Activated CD4-positive, alpha-beta T cell treated with anti-CD3 and anti-CD28 coated beads, Interleukin-2, amount 10 ng/mL, durations not matched to agents 7 days and 5 days (primary cell): Measurements from ENCODE around the gene KATNAL1. TPM values are rescaled to one million over a fixed set of nuclear protein-coding genes. Genes with fewer than 3 reads are reported as not detected.

Source experiments
- CTCF ChIA-PET: fragments of 350-600 bp; sonication (Branson Sonifier 250); formaldehyde crosslinking; loops from one replicate; lab custom pipeline; 2021; ENCODE audit warnings: antibody characterized with exemption; lab: Charles Lee
- POLR2A ChIA-PET: fragments of 350-600 bp; sonication (Branson Sonifier 250); formaldehyde crosslinking; loops from one replicate; lab custom pipeline; 2021; ENCODE audit warnings: antibody characterized with exemption; lab: Charles Lee
- DNase-seq: peaks from one replicate; pipeline ENCODE4 v3.0.0-alpha.2; 2020
- H3K27ac Mint-ChIP-seq: one replicate; pipeline ENCODE4 v1.8.0; 2021; ENCODE audit warnings: mild to moderate bottlenecking, moderate library complexity, mixed read lengths
- H3K27me3 Mint-ChIP-seq: one replicate; pipeline ENCODE4 v1.8.0; 2021; ENCODE audit warnings: mixed read lengths
- H3K36me3 Mint-ChIP-seq: one replicate; pipeline ENCODE4 v1.8.0; 2021; ENCODE audit warnings: low read depth, mixed read lengths
- H3K4me1 Mint-ChIP-seq: one replicate; pipeline ENCODE4 v1.8.0; 2021; ENCODE audit warnings: mixed read lengths
- H3K4me3 Mint-ChIP-seq: one replicate; pipeline ENCODE4 v1.8.0; 2021; ENCODE audit warnings: mild to moderate bottlenecking, moderate library complexity, mixed read lengths
- H3K9me3 Mint-ChIP-seq: one replicate; pipeline ENCODE4 v1.8.0; 2021; ENCODE audit warnings: mixed read lengths
- total RNA-seq, 2 experiments: library from RNA; stranded (reverse); gene quantifications; one replicate each; pipeline ENCODE4 v1.2.3, GENCODE V29; 2021

KATNAL1 gene
- total RNA-seq, 2 experiments from 2014 or later, result 25.0 to 27.4 TPM

- ChIA-PET POLR2A (no interaction called here), CTCF (interaction anchor here (1.1 to 1.9 kb wide), 3 partner anchors 25 to 29 kb away, joined by 3 to 4 read pairs (median 4); no protein-coding TSS in a partner anchor)
- H3K27ac Mint-ChIP-seq, result no peak overlapping the region
- peaks cover 23% of the 10 kb centered on the region for H3K4me1 Mint-ChIP-seq
- no peaks in the 10 kb centered on the region for H3K9me3 Mint-ChIP-seq
- peaks cover 37% of the 10 kb centered on the region for H3K36me3 Mint-ChIP-seq
- H3K27me3 Mint-ChIP-seq, result peaks cover 10% of the 10 kb centered on the region
- no peak overlapping the region for H3K4me3 Mint-ChIP-seq
- DNase-seq, result no peak
Measured at GRCh38 chr13:30341815-30342570, 34.6 kb upstream of the KATNAL1 start.

- POLR2A ChIA-PET, result no interaction called here
- H3K27me3 Mint-ChIP-seq, result peaks cover 8% of the 10 kb centered on the region
- H3K27ac Mint-ChIP-seq, result no peak overlapping the region
- CTCF ChIA-PET, result interaction anchor here (1.1 to 1.4 kb wide), 2 partner anchors 24 to 27 kb away, joined by 3 to 4 read pairs; no protein-coding TSS in a partner anchor
- peaks cover 18% of the 10 kb centered on the region for H3K4me1 Mint-ChIP-seq
- no peaks in the 10 kb centered on the region for H3K9me3 Mint-ChIP-seq
- no peak for DNase-seq
- no peak overlapping the region for H3K4me3 Mint-ChIP-seq
- H3K36me3 Mint-ChIP-seq, result peaks cover 31% of the 10 kb centered on the region
Measured at GRCh38 chr13:30340331-30341250, 33.2 kb upstream of the KATNAL1 start.

- Mint-ChIP-seq H3K4me1 (peaks cover 13% of the 10 kb centered on the region), H3K9me3 (no peaks in the 10 kb centered on the region), H3K36me3 (peaks cover 23% of the 10 kb centered on the region), H3K4me3 (no peak overlapping the region), H3K27me3 (peaks cover 6% of the 10 kb centered on the region), H3K27ac (no peak overlapping the region)
- ChIA-PET POLR2A (no interaction called here), CTCF (no interaction called here)
- DNase-seq, result no peak
Measured at GRCh38 chr13:30339738-30340330, 32.5 kb upstream of the KATNAL1 start.

GRCh38 chr13:30338952-30339351, 31.6 kb upstream of the KATNAL1 start:
- no peak overlapping the region for H3K27ac Mint-ChIP-seq
- H3K9me3 Mint-ChIP-seq, result no peaks in the 10 kb centered on the region
- peaks cover 18% of the 10 kb centered on the region for H3K4me1 Mint-ChIP-seq
- no peak for DNase-seq
- CTCF ChIA-PET, result interaction anchor here (0.5 to 1.7 kb wide), 2 partner anchors 29 to 32 kb away, joined by 3 read pairs; partner anchors contain the start of gene KATNAL1
- peaks cover 23% of the 10 kb centered on the region for H3K36me3 Mint-ChIP-seq
- H3K27me3 Mint-ChIP-seq, result peaks cover 8% of the 10 kb centered on the region
- POLR2A ChIA-PET, result no interaction called here
- no peak overlapping the region for H3K4me3 Mint-ChIP-seq

- CTCF ChIA-PET, result interaction anchor here (0.5 to 1.7 kb wide), 2 partner anchors 30 to 32 kb away, joined by 3 read pairs; partner anchors contain the start of gene KATNAL1
- Mint-ChIP-seq H3K27me3 (peaks cover 6% of the 10 kb centered on the region), H3K36me3 (peaks cover 21% of the 10 kb centered on the region), H3K9me3 (no peaks in the 10 kb centered on the region), H3K4me3 (no peak overlapping the region), H3K4me1 (peaks cover 18% of the 10 kb centered on the region), H3K27ac (no peak overlapping the region)
- no peak for DNase-seq
- POLR2A ChIA-PET, result no interaction called here
Measured at GRCh38 chr13:30338331-30338851, 31.0 kb upstream of the KATNAL1 start.

- peaks cover 18% of the 10 kb centered on the region for H3K4me1 Mint-ChIP-seq
- H3K36me3 Mint-ChIP-seq, result peaks cover 16% of the 10 kb centered on the region
- no peaks in the 10 kb centered on the region for H3K9me3 Mint-ChIP-seq
- peaks cover 6% of the 10 kb centered on the region for H3K27me3 Mint-ChIP-seq
- H3K27ac Mint-ChIP-seq, result no peak overlapping the region
- POLR2A ChIA-PET, result no interaction called here
- H3K4me3 Mint-ChIP-seq, result no peak overlapping the region
- DNase-seq, result no peak
- CTCF ChIA-PET, result interaction anchor here (1.0 to 2.0 kb wide), 3 partner anchors 9 to 57 kb away, joined by 3 to 8 read pairs (median 4); partner anchors contain the start of gene KATNAL1
Measured at GRCh38 chr13:30337061-30337610, 29.8 kb upstream of the KATNAL1 start.

GRCh38 chr13:30334663-30335386, 27.5 kb upstream of the KATNAL1 start:
- H3K27me3 Mint-ChIP-seq, result peaks cover 6% of the 10 kb centered on the region
- H3K36me3 Mint-ChIP-seq, result peaks cover 9% of the 10 kb centered on the region
- POLR2A ChIA-PET, result no interaction called here
- H3K9me3 Mint-ChIP-seq, result no peaks in the 10 kb centered on the region
- H3K4me1 Mint-ChIP-seq, result peaks cover 18% of the 10 kb centered on the region
- H3K4me3 Mint-ChIP-seq, result no peak overlapping the region
- DNase-seq, result peak; percentile 45
- no peak overlapping the region for H3K27ac Mint-ChIP-seq
- CTCF ChIA-PET, result interaction anchor here (0.7 to 1.2 kb wide), 4 partner anchors 15 to 873 kb away, joined by 3 to 5 read pairs (median 4); no protein-coding TSS in a partner anchor

- peaks cover 18% of the 10 kb centered on the region for H3K4me1 Mint-ChIP-seq
- H3K27ac Mint-ChIP-seq, result no peak overlapping the region
- H3K27me3 Mint-ChIP-seq, result peaks cover 2% of the 10 kb centered on the region
- ChIA-PET POLR2A (no interaction called here), CTCF (interaction anchor here (0.7 kb wide), 1 partner anchor 45 kb away, joined by 3 read pairs; no protein-coding TSS in a partner anchor)
- H3K36me3 Mint-ChIP-seq, result peaks cover 6% of the 10 kb centered on the region
- no peaks in the 10 kb centered on the region for H3K9me3 Mint-ChIP-seq
- no peak for DNase-seq
- no peak overlapping the region for H3K4me3 Mint-ChIP-seq
Measured at GRCh38 chr13:30333616-30334015, 26.3 kb upstream of the KATNAL1 start.

- ChIA-PET POLR2A (no interaction called here), CTCF (no interaction called here)
- Mint-ChIP-seq H3K27me3 (peaks cover 2% of the 10 kb centered on the region), H3K36me3 (peaks cover 4% of the 10 kb centered on the region), H3K4me1 (peaks cover 17% of the 10 kb centered on the region), H3K4me3 (no peak overlapping the region), H3K27ac (no peak overlapping the region), H3K9me3 (no peaks in the 10 kb centered on the region)
- DNase-seq, result no peak
Measured at GRCh38 chr13:30332456-30333143, 25.2 kb upstream of the KATNAL1 start.

- peaks cover 11% of the 10 kb centered on the region for H3K4me1 Mint-ChIP-seq
- no peaks in the 10 kb centered on the region for H3K9me3 Mint-ChIP-seq
- DNase-seq, result no peak
- no peak overlapping the region for H3K4me3 Mint-ChIP-seq
- ChIA-PET CTCF (no interaction called here), POLR2A (no interaction called here)
- peaks cover 2% of the 10 kb centered on the region for H3K36me3 Mint-ChIP-seq
- H3K27me3 Mint-ChIP-seq, result peaks cover 2% of the 10 kb centered on the region
- H3K27ac Mint-ChIP-seq, result no peak overlapping the region
Measured at GRCh38 chr13:30331331-30331771, 24.0 kb upstream of the KATNAL1 start.

GRCh38 chr13:30329009-30329585, 21.7 kb upstream of the KATNAL1 start:
- Mint-ChIP-seq H3K27ac (no peak overlapping the region), H3K4me1 (peaks cover 8% of the 10 kb centered on the region), H3K4me3 (no peak overlapping the region), H3K9me3 (no peaks in the 10 kb centered on the region), H3K27me3 (peaks cover 4% of the 10 kb centered on the region), H3K36me3 (peaks cover 2% of the 10 kb centered on the region)
- no peak for DNase-seq
- CTCF ChIA-PET, result no interaction called here
- POLR2A ChIA-PET, result no interaction called here
